ENCODE measurements around the gene ELL.

DNA sequence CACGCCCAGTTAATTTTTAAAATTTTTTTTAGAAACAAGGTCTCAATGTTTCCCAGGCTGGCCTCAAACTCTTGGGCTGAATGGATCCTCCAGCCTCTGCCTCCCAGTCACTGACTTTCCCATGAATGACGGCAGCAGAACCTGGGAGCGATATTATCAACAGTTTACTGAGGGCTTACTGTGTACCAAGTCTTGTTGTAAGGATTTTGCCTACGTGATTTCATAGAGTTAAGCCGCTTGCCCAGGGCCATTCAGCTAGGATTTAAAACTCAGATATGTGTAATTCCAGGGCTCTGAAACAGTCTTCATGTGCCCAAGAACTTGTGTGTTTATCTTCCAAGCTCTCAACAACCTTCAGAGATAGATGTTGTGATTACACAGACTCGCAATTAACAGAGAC is 29.8 kb upstream of the ELL start:
- TF ChIP-seq CTCF (IDR thresholded peaks at IDR 0.05; ENCODE audit: insufficient read depth, low read length): no peak
- no peak for TF ChIP-seq POLR2AphosphoS5 (IDR thresholded peaks at IDR 0.05; ENCODE audit: low read depth)

Measured in HL-60 (cell line).